H1 (cell line): ENCODE results near the gene BCL3. TPM values are rescaled to one million over a fixed set of nuclear protein-coding genes. Genes with fewer than 3 reads are reported as not detected.
A peak's percentile ranks its signal among the peaks of the same experiment; 100 is the strongest.

Experiments used
- CTCF ChIA-PET: fragments of 300-600 bp; sonication (Branson Sonifier 250); formaldehyde crosslinking; loops from one replicate; lab custom pipeline; 2021; ENCODE audit not compliant: partially characterized antibody; lab: Charles Lee
- POLR2A ChIA-PET: fragments of 300-600 bp; sonication (Branson Sonifier 250); formaldehyde crosslinking; loops from one replicate; lab custom pipeline; 2021; ENCODE audit warnings: inconsistent platforms; ENCODE audit not compliant: partially characterized antibody; lab: Charles Lee
- DNase-seq, 2 experiments: peaks; one replicate each; pipeline versions ENCODE4 v3.0.0 to v3.0.0-alpha.2; 2010 to 2022; ENCODE audit warnings: low spot score in 2 of 2, low read depth in 1 of 2, mixed read lengths in 1 of 2
- FAIRE-seq: peaks from 2 replicates; lab custom pipeline; 2011; peaks lifted over from hg19 to GRCh38; lab: Jason Lieb, UNC
- H2AFZ ChIP-seq: 2 replicates; pipeline ENCODE4 v1.8.1; 2012; ENCODE audit warnings: low read length, inconsistent platforms
- H2AK5ac ChIP-seq: 2 replicates; pipeline ENCODE4 v1.6.1; 2013; ENCODE audit warnings: low read depth, low read length
- H2BK120ac ChIP-seq: replicated peaks from 2 replicates; pipeline ENCODE3; 2013; ENCODE audit warnings: low read depth, low read length, inconsistent platforms
- H2BK12ac ChIP-seq: 2 replicates; pipeline ENCODE4 v1.6.1; 2013; ENCODE audit warnings: low read depth, low read length
- H2BK15ac ChIP-seq: 2 replicates; pipeline ENCODE4 v1.6.1; 2013; ENCODE audit warnings: low read length
- H2BK20ac ChIP-seq: 2 replicates; pipeline ENCODE4 v1.6.1; 2013; ENCODE audit warnings: low read length
- H2BK5ac ChIP-seq: 2 replicates; pipeline ENCODE4 v1.6.1; 2013; ENCODE audit warnings: low read depth, low read length
- H3K14ac ChIP-seq: 2 replicates; pipeline ENCODE4 v1.6.1; 2013; ENCODE audit warnings: inconsistent platforms; ENCODE audit not compliant: insufficient read length
- H3K18ac ChIP-seq: 2 replicates; pipeline ENCODE4 v1.6.1; 2013; ENCODE audit warnings: low read length; ENCODE audit errors: extremely low read depth
- H3K23ac ChIP-seq: 2 replicates; pipeline ENCODE4 v1.6.1; 2013; ENCODE audit warnings: inconsistent platforms; ENCODE audit not compliant: insufficient read length
- H3K23me2 ChIP-seq: 2 replicates; pipeline ENCODE4 v1.6.1; 2013; ENCODE audit warnings: low read depth, low read length
- H3K27ac ChIP-seq: 2 replicates; pipeline ENCODE4 v1.6.1; 2011; ENCODE audit warnings: low read depth, low read length, inconsistent platforms
- H3K27me3 ChIP-seq, 4 experiments: replicated peaks in 1 of 4; 1 replicate in 1 of 4; 2 replicates in 3 of 4; pipeline versions ENCODE4 v1.6.1 to v1.8.1; 2011 to 2013; ENCODE audit warnings: low read length in 3 of 4, mild to moderate bottlenecking in 3 of 4, inconsistent platforms in 2 of 4, mixed read lengths in 2 of 4, moderate library complexity in 1 of 4; ENCODE audit not compliant: control insufficient read depth in 3 of 4, insufficient read depth in 3 of 4; ENCODE audit errors: extremely low read depth in 1 of 4
- H3K36me3 ChIP-seq, 4 experiments: 2 replicates each; pipeline versions ENCODE4 v1.6.1 to v1.8.1; 2011 to 2013; ENCODE audit warnings: mild to moderate bottlenecking in 4 of 4, low read length in 3 of 4, moderate library complexity in 2 of 4, control low read depth in 1 of 4, inconsistent platforms in 1 of 4; ENCODE audit not compliant: insufficient read depth in 4 of 4, control insufficient read depth in 2 of 4
- H3K4ac ChIP-seq: replicated peaks from 2 replicates; pipeline ENCODE3; 2013; ENCODE audit warnings: low read length, low read depth, mixed read lengths, inconsistent platforms; ENCODE audit not compliant: insufficient read length
- H3K4me1 ChIP-seq, 4 experiments: replicated peaks in 1 of 4; 1 replicate in 1 of 4; 2 replicates in 3 of 4; pipeline versions ENCODE4 v1.6.1 to v1.8.1; 2011 to 2013; ENCODE audit warnings: low read length in 3 of 4, inconsistent platforms in 2 of 4, mixed read lengths in 1 of 4; ENCODE audit not compliant: insufficient read depth in 4 of 4, control insufficient read depth in 3 of 4
- H3K4me2 ChIP-seq, 2 experiments: 2 replicates each; pipeline versions ENCODE4 v1.6.1 to v1.8.1; 2011 to 2013; ENCODE audit warnings: low read depth in 2 of 2, low read length in 2 of 2, control low read depth in 1 of 2, inconsistent platforms in 1 of 2, mild to moderate bottlenecking in 1 of 2; ENCODE audit not compliant: insufficient read depth in 1 of 2
- H3K4me3 ChIP-seq, 4 experiments: fragments of 200-600, 300-600 bp in 1 of 4; sonication (generic), shearing (Covaris generic), sonication (Bioruptor Twin) in 1 of 4; 2 replicates each; pipeline versions ENCODE4 v1.5.1 to v1.8.1; 2011 to 2016; ENCODE audit warnings: low read length in 4 of 4, low read depth in 3 of 4, control low read depth in 2 of 4, inconsistent platforms in 2 of 4, mild to moderate bottlenecking in 2 of 4, mixed read lengths in 1 of 4, moderate library complexity in 1 of 4; ENCODE audit not compliant: insufficient read depth in 2 of 4; ENCODE audit errors: extremely low read depth in 1 of 4
- H3K56ac ChIP-seq: replicated peaks from 2 replicates; pipeline ENCODE3; 2013; ENCODE audit warnings: low read depth, mild to moderate bottlenecking, mixed read lengths, low read length, inconsistent platforms; ENCODE audit not compliant: insufficient read length
- H3K79me1 ChIP-seq: 2 replicates; pipeline ENCODE4 v1.6.1; 2013; ENCODE audit warnings: low read depth, low read length, control low read depth
- H3K79me2 ChIP-seq, 2 experiments: 2 replicates each; pipeline versions ENCODE4 v1.6.1 to v1.8.1; 2012 to 2013; ENCODE audit warnings: low read length in 2 of 2, mild to moderate bottlenecking in 2 of 2, inconsistent platforms in 1 of 2; ENCODE audit not compliant: insufficient read depth in 2 of 2, control insufficient read depth in 1 of 2
- H3K9ac ChIP-seq, 4 experiments: replicated peaks in 1 of 4; 1 replicate in 1 of 4; 2 replicates in 3 of 4; pipeline versions ENCODE4 v1.6.1 to v1.8.1; 2011 to 2013; ENCODE audit warnings: low read depth in 3 of 4, low read length in 3 of 4, control low read depth in 2 of 4, mild to moderate bottlenecking in 2 of 4, moderate library complexity in 2 of 4, inconsistent platforms in 1 of 4; ENCODE audit errors: extremely low read depth in 1 of 4
- H3K9me3 ChIP-seq, 2 experiments: 2 replicates each; pipeline versions ENCODE4 v1.6.1 to v1.8.1; 2012 to 2013; ENCODE audit warnings: mild to moderate bottlenecking in 2 of 2, moderate library complexity in 2 of 2, control low read depth in 1 of 2, inconsistent platforms in 1 of 2, low read depth in 1 of 2, low read length in 1 of 2, mixed read lengths in 1 of 2; ENCODE audit not compliant: insufficient read depth in 2 of 2
- H4K20me1 ChIP-seq, 2 experiments: replicated peaks in 1 of 2; 2 replicates each; pipeline versions ENCODE3 to v1.8.1; 2011 to 2013; ENCODE audit warnings: inconsistent platforms in 2 of 2, low read length in 2 of 2, mild to moderate bottlenecking in 1 of 2; ENCODE audit not compliant: insufficient read depth in 2 of 2, control insufficient read depth in 1 of 2
- H4K5ac ChIP-seq: 2 replicates; pipeline ENCODE4 v1.6.1; 2013; ENCODE audit warnings: low read length, low read depth, mixed read lengths, inconsistent platforms; ENCODE audit not compliant: insufficient read length
- H4K8ac ChIP-seq: 2 replicates; pipeline ENCODE4 v1.8.0; 2013; ENCODE audit warnings: mild to moderate bottlenecking, moderate library complexity, low read length, inconsistent platforms; ENCODE audit not compliant: insufficient read depth; ENCODE audit errors: extremely low read depth
- H4K91ac ChIP-seq: replicated peaks from 2 replicates; pipeline ENCODE3; 2013; ENCODE audit warnings: low read length, mixed read lengths, inconsistent platforms; ENCODE audit not compliant: insufficient read length
- SAP30 ChIP-seq: fragments of 300-600 bp; sonication (generic); IDR thresholded peaks from 2 replicates; pipeline ENCODE4 v1.7.1; 2012; ENCODE audit warnings: low read length, moderate library complexity, mild to moderate bottlenecking, inconsistent platforms; ENCODE audit not compliant: insufficient read depth, insufficient replicate concordance
- WGBS, 2 experiments: shearing (Covaris generic) in 1 of 2; methylation state at CpG; one replicate each; pipeline versions ENCODE4 v1.1.6 to v1.1.7; 2013 to 2015; ENCODE audit warnings: low lambda C conversion rate in 2 of 2, mixed read lengths in 2 of 2, inconsistent platforms in 1 of 2, low coverage in 1 of 2, missing lambda C conversion rate in 1 of 2; ENCODE audit not compliant: insufficient replicate concordance in 2 of 2, insufficient coverage in 1 of 2, insufficient read length in 1 of 2; ENCODE audit errors: extremely low coverage in 1 of 2, missing lambda C conversion rate in 1 of 2; 5-methylcytosine and 5-hydroxymethylcytosine counted together
- polyA plus RNA-seq, 7 experiments: library from polyadenylated mRNA; depleted of rRNA in 3 of 7; stranded (reverse) in 5 of 7; unstranded in 2 of 7; fragments of >200 nt in 5 of 7; fragments of 200-250 nt in 2 of 7; gene quantifications; 1 replicate in 5 of 7; 2 replicates in 1 of 7; 4 replicates in 1 of 7; pipeline versions ENCODE4 v1.2.1 to v1.2.3, GENCODE V29; 2011 to 2013; ENCODE audit warnings: missing spikeins in 2 of 7, mixed read lengths in 2 of 7
- total RNA-seq: library from RNA; stranded (reverse); fragmentation: NEBNext Ultra II Directional; extraction: Animal tissue kit (Norgen Biotek cat#: 25700); gene quantifications from 2 replicates; pipeline ENCODE4 v1.2.1, GENCODE V29; 2021

Gene BCL3
- total and polyA plus RNA-seq, 2 of the 8 experiments (the other 6 are each of a cell fraction or from before 2014, with no cell fraction given): 0.88 to 2.4 TPM

- Histone ChIP-seq H3K4ac (no peak overlapping the region), H2BK5ac (no peak overlapping the region), H4K91ac (no peak overlapping the region), H2BK12ac (no peak overlapping the region), H3K4me1 (no peaks in the 10 kb centered on the region; a peak in 1 of 7 replicates), H4K5ac (no peak overlapping the region)
- TF ChIP-seq SAP30: no peak
- TF ChIP-seq, all 59 proteins: peak for 0
- H3K18ac ChIP-seq: no peak overlapping the region
- peak overlapping the region; percentile 20; the same call in 1 of the 2 replicates for H2AFZ ChIP-seq
- DNase-seq (no peak), FAIRE-seq (no peak)
- no peaks in the 10 kb centered on the region for H3K27me3 ChIP-seq
- no peak overlapping the region for H4K8ac ChIP-seq
- H3K27ac ChIP-seq: no peak overlapping the region
- H2BK20ac ChIP-seq: no peak overlapping the region
- H4K20me1 ChIP-seq: no peaks in the 10 kb centered on the region
- H2BK15ac ChIP-seq: 0 out of 2 replicates have a peak overlapping the region, but pooled peaks have one; percentile 46
- no peak overlapping the region for H3K4me3 ChIP-seq
- H3K56ac ChIP-seq: no peak overlapping the region
- ChIA-PET CTCF (interaction anchor here (0.8 to 20.6 kb wide), 9 partner anchors 7 to 76 kb away, joined by 4 to 468 read pairs (median 8); partner anchors contain the start of gene BCAM), POLR2A (interaction anchor here (1.1 to 1.3 kb wide), 4 partner anchors 10 to 74 kb away, joined by 3 to 6 read pairs (median 4); no protein-coding TSS in a partner anchor)
- H3K14ac ChIP-seq: no peak overlapping the region
- H3K36me3 ChIP-seq: no peaks in the 10 kb centered on the region
- H3K23me2 ChIP-seq: no peaks in the 10 kb centered on the region
- 75 to 100% methylated on average over 2 to 8 of the region's 11 CpGs for WGBS, 2 experiments
- no peaks in the 10 kb centered on the region for H3K79me1 ChIP-seq
- no peak overlapping the region for H2AK5ac ChIP-seq
- H3K9ac ChIP-seq: no peak overlapping the region
- no peak overlapping the region for H3K4me2 ChIP-seq
- no peak overlapping the region for H2BK120ac ChIP-seq
- no peaks in the 10 kb centered on the region for H3K9me3 ChIP-seq
- no peaks in the 10 kb centered on the region for H3K79me2 ChIP-seq
- H3K23ac ChIP-seq: no peak overlapping the region
These were observed 16.1 kb upstream of the BCL3 start for GRCh38 chr19:44732235-44733014.
